RWPE2 (cell line): ENCODE results near the gene STK24.

Experiments used
- ATAC-seq: fragments of 200-7000 bp; cut with Tn5 transposase; 3 replicates; pipeline ENCODE4 v1.9.1; 2021; ENCODE audit warnings: low read depth
- DNase-seq: peaks from one replicate; pipeline ENCODE4 v3.0.0-alpha.2; 2020; ENCODE audit warnings: low spot score
- H3K27ac ChIP-seq: fragments of 450-650 bp; 2 replicates; pipeline ENCODE4 v1.5.1; 2017; ENCODE audit warnings: mild to moderate bottlenecking; ENCODE audit not compliant: poor library complexity, severe bottlenecking
- H3K27me3 ChIP-seq: fragments of 250-450 bp; sonication (Bioruptor Pico); 2 replicates; pipeline ENCODE4 v1.5.1; 2021; ENCODE audit warnings: mild to moderate bottlenecking, moderate library complexity; ENCODE audit not compliant: insufficient read depth, poor library complexity, severe bottlenecking
- H3K36me3 ChIP-seq: fragments of 250-450 bp; sonication (Bioruptor Pico); 2 replicates; pipeline ENCODE4 v1.5.1; 2020; ENCODE audit warnings: low read depth, mild to moderate bottlenecking, moderate library complexity
- H3K4me1 ChIP-seq: fragments of 250-450 bp; sonication (Bioruptor Pico); 2 replicates; pipeline ENCODE4 v1.5.1; 2021; ENCODE audit warnings: mild to moderate bottlenecking, moderate library complexity; ENCODE audit not compliant: insufficient read depth, poor library complexity, severe bottlenecking
- H3K4me3 ChIP-seq: fragments of 250-450 bp; sonication (Bioruptor Pico); 2 replicates; pipeline ENCODE4 v1.5.1; 2021; ENCODE audit warnings: mild to moderate bottlenecking, moderate library complexity; ENCODE audit not compliant: severe bottlenecking
- H3K9me3 ChIP-seq: fragments of 250-450 bp; sonication (Bioruptor Pico); 2 replicates; pipeline ENCODE4 v1.5.1; 2021; ENCODE audit warnings: mild to moderate bottlenecking, moderate library complexity; ENCODE audit not compliant: severe bottlenecking
- TF ChIP-seq, protein P1 (sequence below): fragments of 450-650 bp; IDR thresholded peaks from one replicate; pipeline ENCODE4 v1.5.1; 2017; ENCODE audit warnings: mild to moderate bottlenecking, moderate library complexity; ENCODE audit not compliant: poor library complexity, severe bottlenecking

The STK24 gene

DNA sequence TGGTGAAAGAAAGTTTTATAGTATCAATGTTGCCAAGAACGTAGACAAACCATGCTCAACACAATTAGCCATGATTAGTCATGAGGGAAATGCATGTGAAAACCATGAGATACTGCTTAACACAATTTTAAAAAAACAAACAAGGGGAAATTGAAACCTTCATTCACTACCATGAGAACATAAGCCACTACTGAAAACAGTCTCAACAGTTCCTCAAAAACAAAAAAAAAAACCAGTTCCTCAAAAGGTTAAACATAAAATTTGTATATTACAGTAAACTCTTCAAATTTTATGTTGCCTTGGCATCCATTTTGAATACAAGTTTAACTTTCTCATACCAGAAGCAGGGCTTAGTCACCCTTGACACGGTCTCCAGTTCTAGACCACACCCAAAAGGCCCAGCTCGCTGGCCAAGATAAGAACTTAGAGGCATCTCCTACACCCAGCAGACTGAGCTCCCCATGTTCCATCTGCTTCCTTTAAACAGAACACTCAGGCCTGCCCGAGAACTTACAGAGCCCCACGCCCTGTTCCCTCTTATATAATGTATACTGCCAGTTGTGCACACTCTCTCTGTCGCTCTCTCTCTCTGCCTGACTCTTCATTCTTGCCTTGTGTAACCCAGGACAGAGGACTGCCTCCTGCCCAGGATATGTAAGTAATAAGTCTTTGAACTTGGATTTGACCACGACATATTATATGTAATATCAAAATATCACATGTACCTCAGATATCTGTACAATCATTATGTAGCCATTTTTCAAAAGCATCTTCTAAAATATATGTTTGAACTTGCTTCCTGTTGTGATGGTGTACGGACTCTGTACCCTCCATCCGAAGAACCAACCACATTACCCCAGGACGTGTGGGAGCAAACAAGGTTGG lies 67.4 kb downstream of the STK24 start:
- peak; percentile 91 for ATAC-seq
- no peak for DNase-seq
- H3K36me3 ChIP-seq: peaks cover 6% of the 10 kb centered on the region
- no peaks in the 10 kb centered on the region for H3K27me3 ChIP-seq
- TF ChIP-seq, protein P1, sequence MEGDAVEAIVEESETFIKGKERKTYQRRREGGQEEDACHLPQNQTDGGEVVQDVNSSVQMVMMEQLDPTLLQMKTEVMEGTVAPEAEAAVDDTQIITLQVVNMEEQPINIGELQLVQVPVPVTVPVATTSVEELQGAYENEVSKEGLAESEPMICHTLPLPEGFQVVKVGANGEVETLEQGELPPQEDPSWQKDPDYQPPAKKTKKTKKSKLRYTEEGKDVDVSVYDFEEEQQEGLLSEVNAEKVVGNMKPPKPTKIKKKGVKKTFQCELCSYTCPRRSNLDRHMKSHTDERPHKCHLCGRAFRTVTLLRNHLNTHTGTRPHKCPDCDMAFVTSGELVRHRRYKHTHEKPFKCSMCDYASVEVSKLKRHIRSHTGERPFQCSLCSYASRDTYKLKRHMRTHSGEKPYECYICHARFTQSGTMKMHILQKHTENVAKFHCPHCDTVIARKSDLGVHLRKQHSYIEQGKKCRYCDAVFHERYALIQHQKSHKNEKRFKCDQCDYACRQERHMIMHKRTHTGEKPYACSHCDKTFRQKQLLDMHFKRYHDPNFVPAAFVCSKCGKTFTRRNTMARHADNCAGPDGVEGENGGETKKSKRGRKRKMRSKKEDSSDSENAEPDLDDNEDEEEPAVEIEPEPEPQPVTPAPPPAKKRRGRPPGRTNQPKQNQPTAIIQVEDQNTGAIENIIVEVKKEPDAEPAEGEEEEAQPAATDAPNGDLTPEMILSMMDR: no peak
- H3K4me3 ChIP-seq: no peak overlapping the region
- H3K27ac ChIP-seq: peak overlapping the region; percentile 71
- peaks cover 33% of the 10 kb centered on the region for H3K4me1 ChIP-seq
- no peaks in the 10 kb centered on the region for H3K9me3 ChIP-seq

DNA sequence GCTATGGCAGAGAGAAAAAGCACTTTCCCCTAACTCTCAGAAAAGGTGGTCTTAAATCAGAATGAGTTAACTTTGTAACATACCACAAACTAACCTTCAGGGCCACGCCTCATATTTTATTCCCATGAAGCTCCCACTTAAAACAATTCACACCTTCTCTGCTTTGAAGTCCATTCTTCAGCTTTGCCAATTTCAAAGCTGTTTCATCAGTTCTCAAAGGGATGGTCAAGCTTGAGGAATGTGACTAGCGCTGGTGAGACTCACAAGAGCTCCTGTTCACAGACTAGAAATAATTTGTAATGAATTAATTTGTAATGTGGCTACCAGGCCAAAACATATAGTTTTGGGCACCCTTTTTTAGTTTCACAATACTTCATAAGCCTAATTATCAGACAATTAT lies 68.2 kb downstream of the STK24 start:
- H3K36me3 ChIP-seq: peaks cover 8% of the 10 kb centered on the region
- peak; percentile 44; the same call in 2 of the 3 replicates for ATAC-seq
- no peaks in the 10 kb centered on the region for H3K9me3 ChIP-seq
- DNase-seq: no peak
- H3K4me3 ChIP-seq: no peak overlapping the region
- no peaks in the 10 kb centered on the region for H3K27me3 ChIP-seq
- H3K27ac ChIP-seq: peak overlapping the region; percentile 71
- TF ChIP-seq, protein P1: no peak
- peaks cover 33% of the 10 kb centered on the region for H3K4me1 ChIP-seq

DNA sequence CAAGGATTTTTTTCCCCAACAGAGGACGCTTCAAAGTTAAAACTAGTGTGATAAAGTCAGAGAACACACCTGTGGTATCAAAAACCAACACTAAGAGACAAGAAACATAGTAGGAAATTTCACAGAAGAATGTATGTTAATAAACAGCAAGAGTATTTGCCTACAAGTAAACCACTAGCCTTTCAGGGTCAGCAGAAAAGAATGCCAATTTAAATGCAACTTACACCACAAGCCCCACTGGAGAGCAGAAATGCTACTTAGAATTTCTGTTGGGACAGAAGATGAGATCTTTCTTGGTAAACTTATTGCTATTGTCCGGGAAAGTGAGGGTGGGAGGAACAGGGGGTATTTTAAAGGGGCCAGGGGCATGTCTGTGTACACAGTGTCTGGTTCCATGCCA lies 68.6 kb downstream of the STK24 start:
- Histone ChIP-seq H3K4me3 (no peak overlapping the region), H3K36me3 (peaks cover 6% of the 10 kb centered on the region), H3K4me1 (peaks cover 33% of the 10 kb centered on the region), H3K27ac (peak overlapping the region; percentile 71), H3K9me3 (no peaks in the 10 kb centered on the region), H3K27me3 (no peaks in the 10 kb centered on the region)
- DNase-seq: no peak
- TF ChIP-seq, protein P1: no peak
- ATAC-seq: no peak

DNA sequence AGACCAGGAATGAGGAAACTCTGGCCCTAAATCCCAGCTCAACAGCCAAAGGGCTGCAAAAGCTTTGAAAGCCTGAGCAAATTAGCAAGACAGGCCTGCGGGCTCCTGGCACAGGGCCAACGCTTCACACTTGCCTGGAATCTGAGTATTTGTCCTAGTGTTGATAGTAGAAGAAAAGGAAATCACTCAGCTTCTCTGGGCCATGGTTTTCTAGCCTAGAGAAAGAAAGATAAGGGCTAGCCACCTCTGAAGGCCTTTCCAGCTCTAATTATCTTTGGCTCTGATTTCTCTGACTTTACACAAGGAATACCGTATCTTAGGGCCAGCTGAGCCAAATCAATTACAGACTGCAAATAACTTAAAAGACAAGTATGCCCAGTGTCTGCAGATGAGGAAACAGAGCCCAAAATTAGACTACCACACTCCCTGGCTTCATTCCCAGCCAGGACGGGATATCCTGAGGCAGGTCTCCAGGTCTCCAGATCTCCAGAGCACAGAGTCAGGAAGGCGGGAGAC lies 69.6 kb downstream of the STK24 start:
- Histone ChIP-seq H3K4me1 (peaks cover 33% of the 10 kb centered on the region), H3K27ac (peak overlapping the region; percentile 71)
- DNase-seq: no peak

More for the DNA sequence above, 69.6 kb downstream of the STK24 start:
- TF ChIP-seq, protein P1: no peak
- ATAC-seq: 0 out of 3 replicates have a peak, but pooled peaks have one; percentile 7
- Histone ChIP-seq H3K27me3 (no peaks in the 10 kb centered on the region), H3K9me3 (no peaks in the 10 kb centered on the region), H3K4me3 (no peak overlapping the region), H3K36me3 (peaks cover 11% of the 10 kb centered on the region)
